ENCODE data around the gene RPL7A. TPM values are rescaled to one million over a fixed set of nuclear protein-coding genes. Genes with fewer than 3 reads are reported as not detected.

RPL7A gene
- total RNA-seq, 1 experiment from 2014 or later, result 2,895 TPM

GRCh38 chr9:133349965-133350616 is 2.1 kb downstream of the RPL7A start:
- Histone ChIP-seq H3K18ac (ENCODE audit: insufficient read length, low read depth, low read length) (no peak overlapping the region), H3K27me3 (ENCODE audit: insufficient read depth, low read length) (no peaks in the 10 kb centered on the region), H4K5ac (ENCODE audit: insufficient read length, low read depth, low read length) (no peak overlapping the region), H3K23ac (ENCODE audit: insufficient read length, low read depth, low read length) (no peak overlapping the region), H3K79me1 (ENCODE audit: insufficient read depth, low read depth, low read length, poor library complexity, severe bottlenecking) (peaks cover 10% of the 10 kb centered on the region), H2AK5ac (ENCODE audit: insufficient read length, low read length) (no peak overlapping the region), H2BK20ac (ENCODE audit: low read depth, low read length, poor library complexity, severe bottlenecking) (no peak overlapping the region), H3K4ac (ENCODE audit: low read depth, low read length) (no peak overlapping the region), H2BK120ac (ENCODE audit: low read depth, low read length, poor library complexity, severe bottlenecking) (no peak overlapping the region), H3K79me2 (ENCODE audit: insufficient read depth, low read length) (peaks cover 13% of the 10 kb centered on the region; the same call in 1 of the 2 replicates), H3K23me2 (ENCODE audit: insufficient read length, low read depth, low read length, poor library complexity, severe bottlenecking) (peaks cover 5% of the 10 kb centered on the region), H3K56ac (ENCODE audit: insufficient read length, low read depth, low read length) (no peak overlapping the region), H3K9ac (ENCODE audit: extremely low read depth, insufficient read length, low read length) (peak overlapping the region; percentile 31), H2BK12ac (ENCODE audit: insufficient read length, low read depth, low read length) (no peak overlapping the region), H3K4me2 (ENCODE audit: insufficient read depth, insufficient read length, low read length) (peak overlapping the region; percentile 98), H4K91ac (ENCODE audit: insufficient read length, low read depth, low read length) (no peak overlapping the region), H3T11ph (ENCODE audit: low read length) (no peak overlapping the region), H4K20me1 (ENCODE audit: control insufficient read depth, insufficient read depth, insufficient read length) (no peaks in the 10 kb centered on the region), H3K27ac (ENCODE audit: insufficient read length, low read depth, low read length) (no peak overlapping the region), H2BK15ac (ENCODE audit: low read depth, low read length) (no peak overlapping the region), H3K9me3 (ENCODE audit: control insufficient read depth, low read depth, low read length) (no peaks in the 10 kb centered on the region), H2BK5ac (ENCODE audit: insufficient read length, low read length) (no peak overlapping the region), H3K4me1 (ENCODE audit: insufficient read depth, low read length) (no peaks in the 10 kb centered on the region; the same call in 1 of the 2 replicates), H4K8ac (replicated peaks; ENCODE audit: insufficient read length, low read depth, low read length) (no peak overlapping the region), H3K14ac (ENCODE audit: insufficient read depth, low read length) (no peak overlapping the region), H2AFZ (ENCODE audit: low read length) (no peak overlapping the region)
- no peak for DNase-seq
- H3K4me1 Mint-ChIP-seq, result peaks cover 24 to 35% of the 10 kb centered on the region in 2 experiments
- peaks cover 50 to 73% (median 66%) of the 10 kb centered on the region in 3 experiments for H3K36me3 Mint-ChIP-seq (ENCODE audit: insufficient read depth in 1 of 3, low read depth in 3 of 3)
- TF ChIP-seq CTCF (conservative IDR thresholded peaks at IDR 0.05), result no peak
- WGBS (ENCODE audit: extremely low coverage, insufficient read length, low lambda C conversion rate), result no CpG with 5 or more reads among the region's 15 CpGs
- peak overlapping the region; percentile 95 to 99 for H3K4me3 Mint-ChIP-seq
- H3K27ac Mint-ChIP-seq, result peak overlapping the region; percentile 77 to 97 (median 86); a peak in 6 of 7 replicates
- H3K9me3 Mint-ChIP-seq, result peaks cover 0 to 3% of the 10 kb centered on the region in 2 experiments; a peak in 1 of 5 replicates
- no peaks in the 10 kb centered on the region for H3K27me3 Mint-ChIP-seq (ENCODE audit: low read depth)
